Adrenal gland (tissue), 12 donors: ENCODE results near the gene CD93. TPM values are rescaled to one million over a fixed set of nuclear protein-coding genes. Genes with fewer than 3 reads are reported as not detected.

Experiments
- DNase-seq, 7 donors: peaks; one replicate each; pipeline ENCODE4 v3.0.0-alpha.2; 2019 to 2020
- H3K27ac ChIP-seq, 5 donors: fragments of 200-600 bp; sonication (generic) in 4 of 5; 1 replicate in 3 of 5; 2 replicates in 2 of 5; pipeline versions ENCODE4 v1.5.1 to v1.8.0; 2016 to 2020; ENCODE audit warnings: mild to moderate bottlenecking in 1 of 5
- H3K27me3 ChIP-seq: fragments of 200-600 bp; 2 replicates; pipeline ENCODE4 v1.8.0; 2021
- H3K36me3 ChIP-seq, 2 donors: fragments of 200-600 bp; replicated peaks in 1 of 2; 1 replicate in 1 of 2; 2 replicates in 1 of 2; pipeline versions ENCODE4 v1.5.1 to v1.8.0; 2018 to 2022
- H3K4me1 ChIP-seq, 2 donors: fragments of 200-600 bp; replicated peaks in 1 of 2; 1 replicate in 1 of 2; 2 replicates in 1 of 2; pipeline versions ENCODE4 v1.5.1 to v1.8.0; 2018 to 2021
- H3K4me3 ChIP-seq, 4 donors: fragments of 200-600 bp; sonication (generic) in 3 of 4; one replicate each; pipeline ENCODE4 v1.5.1; 2016 to 2018
- H3K9me3 ChIP-seq, 3 donors: fragments of 200-600 bp; sonication (generic) in 1 of 3; replicated peaks in 1 of 3; 1 replicate in 2 of 3; 2 replicates in 1 of 3; pipeline versions ENCODE4 v1.5.1 to v1.8.0; 2016 to 2021
- CTCF ChIP-seq, 6 experiments: fragments of 450-650 bp in 4 of 6; fragments of 200-600 bp in 2 of 6; sonication (generic) in 1 of 6; IDR thresholded peaks; 1 replicate in 5 of 6; 2 replicates in 1 of 6; pipeline versions ENCODE4 v1.5.1 to v1.8.0; 2016 to 2021; ENCODE audit warnings: antibody characterized with exemption in 6 of 6, mild to moderate bottlenecking in 2 of 6, moderate library complexity in 1 of 6
- POLR2A ChIP-seq, 2 donors: fragments of 450-650 bp; IDR thresholded peaks; one replicate each; pipeline ENCODE4 v1.6.1; 2017; ENCODE audit warnings: antibody characterized with exemption in 2 of 2, mild to moderate bottlenecking in 2 of 2, moderate library complexity in 1 of 2
- WGBS, 4 donors: extraction: QIAGEN DNeasy Blood & Tissue Kit in 2 of 4; methylation state at CpG; one replicate each; pipeline versions ENCODE4 v1.1.5 to v1.1.7; 2013 to 2017; 5-methylcytosine and 5-hydroxymethylcytosine counted together
- intact Hi-C, 2 donors: fragments of 100-400 bp; cut with DNase I; formaldehyde crosslinking; loops; one replicate each; pipeline versions ENCODE4 v1.14.1 to v1.15.0; 2022 to 2023
- polyA plus RNA-seq, 3 donors: library from polyadenylated mRNA; stranded (reverse); fragments of 200-250 nt in 2 of 3; fragments of 350-450 nt in 1 of 3; fragmentation: Illumina TruSeq in 1 of 3; extraction: RNeasy Lipid Tissue Mini Kit (QIAGEN cat#74804) in 1 of 3; gene quantifications; one replicate each; pipeline ENCODE4 v1.2.3, GENCODE V29; 2013 to 2014
- total RNA-seq, 9 donors: library from RNA; depleted of rRNA in 4 of 9; stranded (reverse); fragments of >200 nt in 4 of 9; fragments of 120-200 nt in 1 of 9; fragmentation: NEBNext Ultra II Directional in 1 of 9; extraction: Animal tissue kit (Norgen Biotek cat#: 25700) in 1 of 9; gene quantifications; one replicate each; pipeline versions ENCODE4 v1.1.0 to v1.2.4, GENCODE V29; 2013 to 2023
- donor health status: healthy with polysubstance abuse.
- donor health status: Bipolar disorder and iron deficiency.
- donor health status: DM: yes; HTN: yes; CAD: no.
- donor health status: DM: no; HTN: no; CAD: no.
- donor health status: DM: no; HTN: no; CAD: no.
- donor health status: DM: yes; HTN: yes; CAD: no.

The CD93 gene
- total and polyA plus RNA-seq, 12 donors, result 4.3 to 83.0 (median 37.3) TPM

DNA sequence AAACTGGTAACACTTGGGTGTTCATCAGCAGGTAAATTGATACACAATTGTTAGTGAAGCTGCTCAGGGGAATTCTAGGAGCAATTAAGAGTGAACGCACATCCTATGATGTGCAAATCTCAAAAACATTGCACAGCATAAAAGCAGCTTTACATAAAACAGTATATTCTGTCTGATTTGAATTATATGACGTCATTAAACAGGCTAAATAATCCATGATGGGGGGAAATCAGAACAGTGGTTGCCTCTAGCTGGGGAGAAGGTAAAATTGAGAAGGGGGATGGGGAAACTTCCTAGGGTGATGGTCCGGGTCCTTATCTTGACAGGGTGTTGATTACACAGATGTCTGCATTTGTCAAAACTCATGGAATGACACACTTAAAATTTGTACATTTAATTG lies 19.4 kb downstream of the CD93 start:
- intact Hi-C loops, result no loop called here
- 76 to 91% (median 87%) methylated on average over 3 of the region's 3 CpGs for WGBS, 4 donors
- no peaks in the 10 kb centered on the region for H3K9me3 ChIP-seq
- TF ChIP-seq CTCF (IDR thresholded peaks at IDR 0.05) (no peak), POLR2A (IDR thresholded peaks at IDR 0.05) (no peak)
- H3K4me1 ChIP-seq, result peaks cover 2 to 12% of the 10 kb centered on the region in 2 donors
- H3K36me3 ChIP-seq, result no peaks in the 10 kb centered on the region
- no peak overlapping the region for H3K27ac ChIP-seq
- H3K27me3 ChIP-seq, result no peaks in the 10 kb centered on the region
- H3K4me3 ChIP-seq, result no peak overlapping the region
- DNase-seq, result no peak

GRCh38 chr20:23065266-23066201 lies 20.6 kb downstream of the CD93 start:
- no peak for DNase-seq
- no peaks in the 10 kb centered on the region for H3K27me3 ChIP-seq
- H3K9me3 ChIP-seq, result no peaks in the 10 kb centered on the region
- WGBS, 4 donors, result 76 to 80% (median 77%) methylated on average over 9 of the region's 9 CpGs
- intact Hi-C loops, result no loop called here
- H3K36me3 ChIP-seq, result no peaks in the 10 kb centered on the region
- peaks cover 9 to 24% of the 10 kb centered on the region in 2 donors for H3K4me1 ChIP-seq
- TF ChIP-seq POLR2A (IDR thresholded peaks at IDR 0.05) (no peak), CTCF (IDR thresholded peaks at IDR 0.05) (no peak)
- H3K4me3 ChIP-seq, result no peak overlapping the region
- no peak overlapping the region for H3K27ac ChIP-seq

GRCh38 chr20:23063581-23063980 lies 22.5 kb downstream of the CD93 start:
- no peak for DNase-seq
- Histone ChIP-seq H3K36me3 (no peaks in the 10 kb centered on the region), H3K9me3 (no peaks in the 10 kb centered on the region), H3K27me3 (no peaks in the 10 kb centered on the region), H3K4me3 (no peak overlapping the region), H3K4me1 (peaks cover 9 to 29% of the 10 kb centered on the region in 2 donors), H3K27ac (no peak overlapping the region)
- TF ChIP-seq CTCF (IDR thresholded peaks at IDR 0.05), result no peak
- no peak for TF ChIP-seq POLR2A (IDR thresholded peaks at IDR 0.05)
- WGBS, 4 donors, result 62 to 67% (median 63%) methylated on average over 2 of the region's 2 CpGs
- intact Hi-C loops, result no loop called here

- Histone ChIP-seq H3K27ac (no peak overlapping the region), H3K36me3 (no peaks in the 10 kb centered on the region), H3K27me3 (no peaks in the 10 kb centered on the region), H3K4me3 (no peak overlapping the region), H3K9me3 (no peaks in the 10 kb centered on the region), H3K4me1 (peaks cover 9 to 29% of the 10 kb centered on the region in 2 donors)
- 81 to 91% (median 87%) methylated on average over 3 of the region's 3 CpGs for WGBS, 4 donors
- intact Hi-C loops, result no loop called here
- no peak for TF ChIP-seq CTCF (IDR thresholded peaks at IDR 0.05)
- TF ChIP-seq POLR2A (IDR thresholded peaks at IDR 0.05), result no peak
- DNase-seq, result no peak
Measured at GRCh38 chr20:23063168-23063567, 23.0 kb downstream of the CD93 start.
